HK-2 (cell line): ENCODE data around the gene LIPC.

ENCODE experiments used
- DNase-seq: peaks from one replicate; pipeline ENCODE4 v3.0.0-alpha.2; 2018; ENCODE audit not compliant: unreplicated experiment

LIPC gene

DNA sequence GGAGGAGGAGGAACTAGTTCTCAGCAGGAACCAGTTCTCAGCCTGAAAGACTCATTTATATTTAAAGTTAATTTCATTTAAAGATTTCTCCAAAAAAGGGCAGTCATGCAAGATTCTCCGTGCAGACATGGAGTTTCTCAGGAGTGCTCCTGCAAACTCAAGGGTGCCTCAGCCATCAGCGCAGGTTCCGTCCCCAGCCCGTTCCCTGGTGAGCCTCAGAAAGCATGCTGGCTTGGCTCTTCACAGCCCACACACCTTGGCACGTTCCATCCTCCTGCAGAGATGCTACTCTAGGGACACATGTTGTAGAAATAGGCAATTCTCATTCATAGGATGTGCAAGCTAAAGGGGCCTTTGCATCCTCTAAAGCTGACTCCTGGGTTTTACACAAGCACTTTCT lies 123.0 kb downstream of the LIPC start:
- DNase-seq = no peak

- no peak for DNase-seq
Observed at GRCh38 chr15:58555162-58556027, 123.6 kb downstream of the LIPC start.

DNA sequence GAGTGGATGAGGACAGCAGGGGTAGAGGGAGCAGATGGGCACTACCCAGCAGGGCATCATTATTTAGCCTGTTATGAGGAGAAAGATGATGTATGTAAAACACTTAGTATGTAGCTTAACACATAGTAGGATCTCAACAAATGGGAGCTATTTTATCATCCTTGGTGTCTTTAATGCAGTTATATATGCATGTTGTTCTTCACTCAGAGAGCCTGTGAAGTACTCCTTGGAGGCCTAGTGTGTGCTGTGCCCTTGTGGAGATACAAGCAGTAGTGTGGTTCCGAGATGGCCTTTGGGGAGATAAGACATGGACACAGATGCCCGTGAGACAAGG lies 124.2 kb downstream of the LIPC start:
- no peak for DNase-seq

DNA sequence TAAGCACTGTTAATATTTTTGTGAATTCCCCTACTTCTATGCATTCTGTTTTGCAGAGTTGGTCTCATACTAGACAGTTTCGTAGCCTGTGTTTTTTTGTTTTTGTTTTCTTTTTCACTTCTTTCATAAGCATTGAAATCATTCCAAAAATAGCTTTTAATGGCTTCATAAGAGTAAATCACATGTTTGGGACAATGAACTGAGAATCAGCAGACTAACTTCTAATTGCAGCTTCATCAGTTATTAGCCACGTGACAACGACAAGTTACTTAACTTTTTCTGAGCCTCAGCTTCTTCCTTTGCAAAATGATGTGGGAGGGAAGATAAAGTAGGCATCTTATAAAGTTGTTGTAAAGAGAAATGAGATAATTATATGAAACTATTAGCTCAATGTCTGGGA lies 124.8 kb downstream of the LIPC start:
- DNase-seq = no peak

DNA sequence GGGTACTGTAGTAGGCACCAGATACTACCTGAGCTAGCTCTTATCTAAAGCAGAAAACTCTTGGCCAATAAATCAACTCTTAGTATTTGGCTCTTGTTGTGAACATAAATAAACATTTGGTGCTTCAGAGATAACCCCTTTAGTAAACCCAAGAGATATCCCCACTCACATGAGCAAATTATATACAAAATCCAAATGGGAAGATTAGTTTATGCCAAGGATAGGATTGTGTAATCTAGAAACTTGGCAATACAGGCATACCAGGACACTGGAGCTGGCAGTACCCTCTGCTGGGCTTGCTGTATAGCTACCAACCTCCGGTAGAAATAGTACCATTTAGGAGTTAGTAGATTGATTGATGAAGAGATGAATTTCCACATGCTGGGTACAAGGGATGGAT lies 127.0 kb downstream of the LIPC start:
- DNase-seq = no peak

DNA sequence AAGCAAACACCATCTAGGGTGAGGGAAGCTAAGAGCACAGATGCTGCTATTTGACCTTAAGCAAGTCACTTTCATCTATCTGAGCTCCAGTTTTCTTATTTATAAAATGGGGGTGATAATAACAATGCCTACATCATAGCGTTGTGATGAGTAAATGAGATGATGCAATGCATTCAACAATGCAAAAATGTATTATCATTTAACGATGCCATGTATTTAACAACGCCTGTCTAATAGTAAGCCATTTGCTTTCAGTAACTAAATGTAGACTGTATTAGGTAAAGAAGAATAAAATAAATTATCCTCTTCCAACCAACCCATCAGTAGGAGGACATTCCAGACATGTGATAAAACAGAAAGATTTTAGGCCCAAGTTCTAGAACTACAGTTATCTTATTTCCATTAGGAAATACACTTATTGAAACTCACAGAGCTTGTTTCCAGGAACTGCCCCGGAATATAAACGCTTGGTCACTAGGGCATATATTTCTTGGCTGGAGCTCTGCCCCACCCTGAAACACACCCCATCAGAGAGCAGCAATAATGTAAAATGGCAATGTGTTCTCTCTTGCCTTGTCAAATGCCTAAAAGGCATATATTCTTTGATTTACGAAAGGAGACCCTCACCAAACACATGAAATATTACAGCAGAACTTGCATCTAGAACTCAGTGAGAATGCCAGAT lies 128.3 kb downstream of the LIPC start:
- DNase-seq = no peak

DNA sequence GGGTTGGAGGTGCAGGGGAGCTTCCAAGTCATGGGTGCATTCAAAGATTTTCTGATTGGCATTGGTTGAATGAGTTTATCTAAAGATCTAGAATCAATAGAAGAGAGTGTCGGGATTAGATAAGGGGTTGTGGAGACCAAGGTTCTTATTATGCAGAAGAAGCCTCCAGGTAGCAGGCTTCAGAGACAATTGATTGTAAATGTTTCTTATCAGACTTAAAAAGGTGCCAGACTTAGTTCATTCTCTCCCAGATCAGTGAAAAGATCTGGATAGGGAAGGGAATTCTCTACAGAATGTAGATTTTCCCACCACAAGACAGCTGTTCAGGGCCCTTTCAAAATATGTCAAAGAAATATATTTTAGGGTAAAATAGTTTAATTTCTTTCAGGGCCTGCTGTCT lies 129.5 kb downstream of the LIPC start:
- DNase-seq = no peak

DNA sequence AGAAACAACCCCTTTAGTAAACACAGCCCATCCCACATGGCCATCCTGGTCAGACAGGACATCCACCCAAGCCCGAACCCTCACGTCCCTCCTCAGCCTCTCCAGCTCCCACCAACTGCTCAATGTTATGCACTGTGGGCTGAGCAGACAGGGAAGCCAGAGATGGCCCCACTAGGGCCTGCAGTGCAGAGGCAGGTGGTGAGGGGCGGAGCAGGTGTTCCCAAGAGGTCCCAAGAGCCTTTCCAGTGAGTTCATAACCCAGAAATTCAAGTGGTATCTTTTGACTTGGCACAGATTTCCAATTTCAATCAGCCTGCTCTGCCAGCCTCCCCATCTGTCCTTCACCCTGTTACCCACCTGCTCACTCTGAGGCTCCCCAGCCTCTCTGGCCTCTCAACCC lies 130.3 kb downstream of the LIPC start:
- no peak for DNase-seq

- DNase-seq = no peak
Observed at GRCh38 chr15:58564981-58565380, 133.2 kb downstream of the LIPC start.

DNA sequence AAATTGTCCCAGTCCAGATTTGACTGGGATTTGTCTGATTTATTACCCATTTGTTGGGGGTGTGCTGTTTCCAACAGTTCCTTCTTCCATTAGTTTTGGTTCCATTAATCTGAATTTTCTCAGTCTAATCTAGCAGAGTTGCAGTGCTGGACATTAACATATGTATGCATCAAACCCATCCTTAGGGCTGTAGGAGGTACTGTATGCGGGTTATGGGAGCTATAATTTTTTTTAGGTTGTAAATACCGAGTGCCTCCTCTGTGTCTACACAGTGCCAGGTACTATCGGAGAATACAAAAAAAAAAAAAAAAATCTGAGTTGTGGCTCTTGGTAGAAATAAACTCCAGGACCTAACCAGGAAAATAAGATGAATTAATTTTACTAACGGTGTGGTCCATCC lies 133.8 kb downstream of the LIPC start:
- DNase-seq = no peak

DNA sequence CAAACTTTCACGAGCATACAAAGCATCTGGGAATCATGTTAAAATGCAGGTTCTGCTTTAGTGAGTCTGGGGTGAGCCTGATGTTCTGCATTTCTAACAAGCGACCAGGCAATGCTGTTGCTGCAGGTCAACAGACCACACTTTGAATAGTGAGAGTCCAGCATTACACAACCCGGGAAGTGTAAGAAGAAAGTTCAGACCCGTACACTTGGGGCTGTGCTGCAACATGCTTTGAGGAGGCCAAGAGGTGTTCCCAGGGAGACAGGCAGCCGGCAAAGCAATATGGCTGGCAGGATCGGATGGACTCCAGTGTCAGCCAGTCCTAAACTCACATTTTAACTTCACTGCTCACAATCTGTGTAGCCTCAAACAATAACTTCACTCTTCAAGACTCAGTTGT lies 134.2 kb downstream of the LIPC start:
- no peak for DNase-seq

- DNase-seq = no peak
Observed at GRCh38 chr15:58568157-58568571, 136.4 kb downstream of the LIPC start.

- DNase-seq = no peak
Observed at GRCh38 chr15:58569455-58569854, 137.7 kb downstream of the LIPC start.

DNA sequence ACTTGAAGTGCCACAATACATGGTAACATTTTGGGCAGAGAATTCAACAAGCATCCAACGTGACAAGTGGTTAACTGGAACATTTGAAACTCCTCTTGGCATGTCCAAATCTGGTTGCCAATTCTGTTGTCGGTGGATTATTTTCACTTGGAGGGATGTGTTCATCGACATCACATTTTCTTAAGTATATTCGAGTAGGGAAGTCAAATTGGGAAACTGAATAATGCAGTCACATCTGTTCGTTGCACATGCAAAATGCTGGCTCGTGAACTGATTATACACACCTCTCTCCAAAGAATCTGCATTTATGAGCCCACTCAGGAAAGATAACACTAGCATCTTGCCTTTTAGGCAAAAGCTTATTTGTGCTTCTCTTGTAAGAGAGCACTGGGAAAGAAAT lies 139.7 kb downstream of the LIPC start:
- no peak for DNase-seq

- DNase-seq = no peak
Observed at GRCh38 chr15:58572521-58572920, 140.7 kb downstream of the LIPC start.

GRCh38 chr15:58573270-58573669 lies 141.5 kb downstream of the LIPC start:
- no peak for DNase-seq

GRCh38 chr15:58574631-58575030 lies 142.8 kb downstream of the LIPC start:
- no peak for DNase-seq

GRCh38 chr15:58575045-58575786 lies 143.4 kb downstream of the LIPC start:
- no peak for DNase-seq

DNA sequence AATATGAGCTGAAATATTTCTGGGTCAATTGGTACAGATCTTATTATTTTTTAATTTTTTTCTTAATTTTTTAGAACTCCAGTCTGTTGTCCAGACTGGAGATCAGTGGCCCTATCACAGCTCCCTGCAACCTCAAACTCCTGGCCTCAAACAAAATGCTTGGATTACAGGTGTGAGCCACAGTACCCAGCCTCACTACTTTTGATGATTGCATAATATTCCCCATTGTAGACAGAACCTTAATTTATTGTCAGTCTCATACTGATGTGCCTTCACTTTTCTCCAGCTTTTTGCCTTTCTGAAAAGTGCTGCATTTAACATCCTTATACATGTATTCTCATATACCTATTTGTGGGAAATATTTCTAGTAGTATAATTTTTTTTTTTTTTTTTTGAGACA lies 144.9 kb downstream of the LIPC start:
- DNase-seq = no peak

- no peak for DNase-seq
Observed at GRCh38 chr15:58582160-58582559, 150.4 kb downstream of the LIPC start.

DNA sequence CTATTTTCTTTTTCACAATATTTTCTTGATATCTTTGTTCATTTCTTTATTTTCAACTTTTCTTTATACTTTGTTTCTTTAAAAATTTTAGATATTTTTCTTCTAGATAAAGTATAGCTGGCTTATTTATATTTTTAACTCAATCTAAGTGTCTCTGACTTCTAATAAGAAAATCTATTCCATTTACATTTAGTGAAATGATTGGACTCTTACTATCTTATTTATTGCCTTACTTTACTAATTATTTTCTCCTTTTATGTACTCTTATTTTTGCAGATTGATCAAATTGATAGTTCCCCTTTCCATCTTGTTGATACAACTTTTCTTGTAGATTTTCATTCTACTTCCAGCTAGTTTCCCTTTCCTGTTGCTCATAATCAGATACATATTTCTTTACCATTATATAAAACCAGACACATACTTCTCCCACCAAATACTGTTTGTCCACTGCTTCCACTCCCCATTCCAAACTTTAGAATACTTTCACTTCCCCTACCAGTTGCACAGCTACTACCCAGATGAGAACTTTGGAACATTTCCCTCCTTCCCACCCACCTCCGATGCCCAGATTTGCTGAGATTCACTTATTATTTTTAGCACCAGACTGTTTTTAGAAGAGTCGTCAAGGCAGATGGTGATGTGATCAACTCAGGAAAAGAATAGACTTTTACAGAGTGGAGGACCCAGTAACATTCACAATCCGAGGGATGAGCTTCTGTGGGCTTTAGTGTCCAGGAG lies 151.5 kb downstream of the LIPC start:
- DNase-seq = no peak

- DNase-seq = no peak
Observed at GRCh38 chr15:58584789-58585461, 153.1 kb downstream of the LIPC start.
